Mesothelial cell of epicardium (in vitro differentiated cells): ENCODE results near the gene RUNX1. TPM values are rescaled to one million over a fixed set of nuclear protein-coding genes. Genes with fewer than 3 reads are reported as not detected.

Experiments used
- DNase-seq, 2 experiments: peaks; one replicate each; pipeline ENCODE4 v3.0.0; 2021; ENCODE audit warnings: low spot score in 2 of 2; ENCODE audit not compliant: unreplicated experiment in 2 of 2
- H3K27ac Mint-ChIP-seq: 2 replicates; pipeline ENCODE4 v1.8.0; 2021; ENCODE audit warnings: mixed read lengths
- H3K27me3 Mint-ChIP-seq: 2 replicates; pipeline ENCODE4 v1.8.0; 2021; ENCODE audit warnings: low read depth, mixed read lengths
- H3K36me3 Mint-ChIP-seq: 2 replicates; pipeline ENCODE4 v1.8.0; 2021; ENCODE audit warnings: mixed read lengths
- H3K4me1 Mint-ChIP-seq: 2 replicates; pipeline ENCODE4 v1.8.0; 2021; ENCODE audit warnings: mixed read lengths
- H3K4me3 Mint-ChIP-seq: 2 replicates; pipeline ENCODE4 v1.8.0; 2021; ENCODE audit warnings: mild to moderate bottlenecking, moderate library complexity, mixed read lengths
- H3K9me3 Mint-ChIP-seq: 2 replicates; pipeline ENCODE4 v1.8.0; 2021; ENCODE audit warnings: mixed read lengths
- total RNA-seq: library from RNA; stranded (reverse); gene quantifications from 3 replicates; pipeline ENCODE4 v1.2.1, GENCODE V29; 2021
- TF ChIP-seq, protein P1 (sequence below): fragments of 200-600 bp; sonication (generic); IDR thresholded peaks from one replicate; pipeline ENCODE4 v1.5.0; 2021; ENCODE audit warnings: antibody characterized with exemption; ENCODE audit not compliant: unreplicated experiment

Gene RUNX1
- total RNA-seq, 1 donor from 2014 or later, result 41.2 TPM

- Mint-ChIP-seq H3K36me3 (peaks cover 58% of the 10 kb centered on the region), H3K9me3 (peaks cover 15% of the 10 kb centered on the region), H3K4me3 (no peak overlapping the region), H3K27me3 (no peaks in the 10 kb centered on the region), H3K4me1 (no peaks in the 10 kb centered on the region), H3K27ac (no peak overlapping the region)
- no peak for DNase-seq
- TF ChIP-seq, protein P1, sequence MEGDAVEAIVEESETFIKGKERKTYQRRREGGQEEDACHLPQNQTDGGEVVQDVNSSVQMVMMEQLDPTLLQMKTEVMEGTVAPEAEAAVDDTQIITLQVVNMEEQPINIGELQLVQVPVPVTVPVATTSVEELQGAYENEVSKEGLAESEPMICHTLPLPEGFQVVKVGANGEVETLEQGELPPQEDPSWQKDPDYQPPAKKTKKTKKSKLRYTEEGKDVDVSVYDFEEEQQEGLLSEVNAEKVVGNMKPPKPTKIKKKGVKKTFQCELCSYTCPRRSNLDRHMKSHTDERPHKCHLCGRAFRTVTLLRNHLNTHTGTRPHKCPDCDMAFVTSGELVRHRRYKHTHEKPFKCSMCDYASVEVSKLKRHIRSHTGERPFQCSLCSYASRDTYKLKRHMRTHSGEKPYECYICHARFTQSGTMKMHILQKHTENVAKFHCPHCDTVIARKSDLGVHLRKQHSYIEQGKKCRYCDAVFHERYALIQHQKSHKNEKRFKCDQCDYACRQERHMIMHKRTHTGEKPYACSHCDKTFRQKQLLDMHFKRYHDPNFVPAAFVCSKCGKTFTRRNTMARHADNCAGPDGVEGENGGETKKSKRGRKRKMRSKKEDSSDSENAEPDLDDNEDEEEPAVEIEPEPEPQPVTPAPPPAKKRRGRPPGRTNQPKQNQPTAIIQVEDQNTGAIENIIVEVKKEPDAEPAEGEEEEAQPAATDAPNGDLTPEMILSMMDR, result no peak
Observed at GRCh38 chr21:34826836-34827235, 222.3 kb downstream of the RUNX1 start.

- TF ChIP-seq, protein P1, result no peak
- H3K4me1 Mint-ChIP-seq, result no peaks in the 10 kb centered on the region
- H3K27ac Mint-ChIP-seq, result no peak overlapping the region
- H3K9me3 Mint-ChIP-seq, result peaks cover 15% of the 10 kb centered on the region
- H3K4me3 Mint-ChIP-seq, result no peak overlapping the region
- peaks cover 65% of the 10 kb centered on the region for H3K36me3 Mint-ChIP-seq
- no peaks in the 10 kb centered on the region for H3K27me3 Mint-ChIP-seq
- no peak for DNase-seq
Observed at GRCh38 chr21:34825948-34826548, 223.1 kb downstream of the RUNX1 start.

DNA sequence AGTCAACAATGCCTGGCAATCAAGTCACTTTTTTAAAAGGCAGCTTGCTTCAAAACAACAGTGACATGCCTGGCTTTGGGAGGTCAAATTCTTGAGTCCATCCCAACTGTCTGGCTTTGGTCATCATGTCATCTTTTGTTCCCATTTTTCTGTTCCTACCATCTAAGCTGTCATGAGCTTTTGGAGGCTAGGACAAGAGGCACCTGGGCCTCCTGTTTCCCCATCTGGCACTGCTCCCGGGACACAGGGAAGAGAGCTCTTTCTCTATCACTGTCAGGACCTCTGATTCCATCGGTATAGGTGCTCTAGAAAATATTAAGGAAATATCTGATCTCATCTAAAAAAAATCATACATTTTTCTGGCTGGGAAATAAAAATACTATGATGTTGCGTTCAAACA is 224.0 kb downstream of the RUNX1 start:
- Mint-ChIP-seq H3K9me3 (peaks cover 15% of the 10 kb centered on the region), H3K36me3 (peaks cover 68% of the 10 kb centered on the region), H3K27me3 (no peaks in the 10 kb centered on the region), H3K27ac (no peak overlapping the region), H3K4me3 (no peak overlapping the region), H3K4me1 (no peaks in the 10 kb centered on the region)
- TF ChIP-seq, protein P1, result no peak
- no peak for DNase-seq

- no peak for DNase-seq
- Mint-ChIP-seq H3K9me3 (peaks cover 15% of the 10 kb centered on the region), H3K27me3 (no peaks in the 10 kb centered on the region), H3K4me1 (peaks cover 5% of the 10 kb centered on the region), H3K4me3 (no peak overlapping the region), H3K36me3 (peaks cover 63% of the 10 kb centered on the region), H3K27ac (no peak overlapping the region)
- TF ChIP-seq, protein P1, result no peak
Observed at GRCh38 chr21:34824314-34824713, 224.8 kb downstream of the RUNX1 start.

DNA sequence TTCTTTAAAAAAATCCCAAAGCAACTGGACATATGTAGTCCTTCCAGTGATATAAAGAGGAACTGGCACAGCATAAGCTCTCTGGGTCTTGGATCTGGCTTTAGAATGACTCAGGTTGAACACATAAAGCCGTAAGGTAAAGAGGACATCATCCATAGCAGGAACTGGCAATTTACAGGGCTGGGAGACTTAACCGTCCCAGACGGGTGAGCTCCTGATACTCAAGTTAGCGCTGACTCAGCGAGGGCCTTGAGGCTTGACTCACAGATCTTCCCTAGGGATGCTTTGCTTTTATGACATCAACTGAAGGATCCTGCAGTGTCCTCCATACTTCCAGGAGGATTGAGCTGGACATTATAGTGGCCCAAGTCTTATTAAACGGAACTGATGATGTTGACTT is 226.2 kb downstream of the RUNX1 start:
- no peak overlapping the region for H3K27ac Mint-ChIP-seq
- TF ChIP-seq, protein P1, result no peak
- peaks cover 52% of the 10 kb centered on the region for H3K36me3 Mint-ChIP-seq
- DNase-seq, result no peak
- no peaks in the 10 kb centered on the region for H3K27me3 Mint-ChIP-seq
- peaks cover 19% of the 10 kb centered on the region for H3K4me1 Mint-ChIP-seq
- H3K4me3 Mint-ChIP-seq, result no peak overlapping the region
- H3K9me3 Mint-ChIP-seq, result peaks cover 11% of the 10 kb centered on the region

DNA sequence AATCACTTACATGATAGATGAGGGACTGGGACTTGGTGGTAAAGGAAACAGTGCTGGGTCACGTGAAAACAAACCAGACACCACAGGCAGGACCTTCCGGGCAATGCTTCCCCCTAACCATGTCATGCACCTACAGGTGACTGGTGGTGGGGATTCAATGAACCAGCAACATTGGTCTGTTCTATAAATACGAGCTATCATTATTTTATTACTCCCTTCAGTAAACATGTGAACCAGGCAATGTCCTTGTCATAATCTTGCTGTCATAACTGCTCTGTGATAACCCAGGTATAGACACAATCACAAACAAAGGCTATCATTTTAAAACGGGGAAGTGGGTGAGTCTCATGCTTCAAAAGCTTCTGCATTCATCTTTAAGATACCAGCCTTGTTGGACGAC is 226.9 kb downstream of the RUNX1 start:
- Mint-ChIP-seq H3K36me3 (peaks cover 48% of the 10 kb centered on the region), H3K27ac (no peak overlapping the region), H3K9me3 (peaks cover 9% of the 10 kb centered on the region), H3K4me1 (peaks cover 27% of the 10 kb centered on the region), H3K27me3 (no peaks in the 10 kb centered on the region), H3K4me3 (no peak overlapping the region)
- TF ChIP-seq, protein P1, result no peak
- no peak for DNase-seq
